Loucy (cell line): Measurements from ENCODE around the gene ZBTB20.

Experiments used
- H2AFZ ChIP-seq: fragments of 200-600 bp; sonication (generic); 2 replicates; pipeline ENCODE4 v1.6.0; 2016; ENCODE audit warnings: antibody characterized with exemption, mild to moderate bottlenecking, low read length, moderate library complexity
- H3F3A ChIP-seq: fragments of 200-600 bp; 2 replicates; pipeline ENCODE4 v1.6.0; 2016; ENCODE audit warnings: antibody characterized with exemption, low read depth, mild to moderate bottlenecking
- H3K27me3 ChIP-seq: fragments of 200-600 bp; sonication (generic); 2 replicates; pipeline ENCODE4 v1.6.1; 2014; ENCODE audit warnings: low read length, mild to moderate bottlenecking; ENCODE audit not compliant: insufficient read depth, poor library complexity, severe bottlenecking
- H3K36me3 ChIP-seq: fragments of 200-600 bp; sonication (generic); 2 replicates; pipeline ENCODE4 v1.6.1; 2016; ENCODE audit warnings: low read length; ENCODE audit not compliant: insufficient read depth
- H3K4me1 ChIP-seq: fragments of 200-600 bp; sonication (generic); 2 replicates; pipeline ENCODE4 v1.5.1; 2014; ENCODE audit warnings: low read length, mild to moderate bottlenecking; ENCODE audit not compliant: insufficient read depth, poor library complexity, severe bottlenecking
- H3K4me2 ChIP-seq: fragments of 200-600 bp; sonication (generic); 2 replicates; pipeline ENCODE4 v1.6.0; 2014; ENCODE audit warnings: antibody characterized with exemption, low read length, low read depth, mild to moderate bottlenecking; ENCODE audit not compliant: poor library complexity, severe bottlenecking
- H3K4me3 ChIP-seq: fragments of 200-600 bp; sonication (generic); 2 replicates; pipeline ENCODE4 v1.5.1; 2014; ENCODE audit warnings: low read length, mild to moderate bottlenecking, mixed read lengths; ENCODE audit not compliant: poor library complexity, severe bottlenecking
- H3K79me2 ChIP-seq: fragments of 200-600 bp; sonication (generic); 2 replicates; pipeline ENCODE4 v1.6.1; 2014; ENCODE audit warnings: low read length; ENCODE audit not compliant: insufficient read depth
- H3K9ac ChIP-seq: fragments of 200-600 bp; sonication (generic); 2 replicates; pipeline ENCODE4 v1.6.0; 2014; ENCODE audit warnings: mild to moderate bottlenecking, low read depth, low read length, moderate library complexity; ENCODE audit not compliant: poor library complexity, severe bottlenecking
- H3K9me2 ChIP-seq: fragments of 200-600 bp; sonication (generic); replicated peaks from 2 replicates; pipeline ENCODE4 v1.6.1; 2016; ENCODE audit warnings: low read depth, low read length, mixed read lengths
- H3K9me3 ChIP-seq: fragments of 200-600 bp; sonication (generic); 2 replicates; pipeline ENCODE4 v1.6.1; 2014; ENCODE audit warnings: mild to moderate bottlenecking, antibody characterized with exemption, low read length, low read depth; ENCODE audit not compliant: insufficient read depth
- H4K20me1 ChIP-seq: fragments of 200-600 bp; sonication (generic); 2 replicates; pipeline ENCODE4 v1.6.0; 2014; ENCODE audit warnings: antibody characterized with exemption, low read length, mild to moderate bottlenecking; ENCODE audit not compliant: insufficient read depth, poor library complexity, severe bottlenecking
- CTCF ChIP-seq: fragments of 200-600 bp; sonication (generic); conservative IDR thresholded peaks from 2 replicates; pipeline ENCODE4 v1.5.1; 2014; ENCODE audit warnings: mild to moderate bottlenecking, antibody characterized with exemption, low read length
- EZH2phosphoT487 ChIP-seq: fragments of 200-600 bp; IDR thresholded peaks from 2 replicates; pipeline ENCODE4 v1.6.1; 2018; ENCODE audit warnings: antibody characterized with exemption, mild to moderate bottlenecking, moderate library complexity, borderline replicate concordance

Gene ZBTB20

GRCh38 chr3:114441386-114441785, 705.7 kb downstream of the ZBTB20 start:
- no peak overlapping the region for H3K4me3 ChIP-seq
- no peaks in the 10 kb centered on the region for H3K9me3 ChIP-seq
- no peaks in the 10 kb centered on the region for H3K9me2 ChIP-seq
- H3K27me3 ChIP-seq: no peaks in the 10 kb centered on the region
- H3K4me2 ChIP-seq: no peak overlapping the region
- H3K79me2 ChIP-seq: no peaks in the 10 kb centered on the region
- no peaks in the 10 kb centered on the region for H4K20me1 ChIP-seq
- no peak overlapping the region for H2AFZ ChIP-seq
- no peak for TF ChIP-seq CTCF
- no peak for TF ChIP-seq EZH2phosphoT487
- peaks cover 6% of the 10 kb centered on the region for H3K4me1 ChIP-seq
- no peaks in the 10 kb centered on the region for H3F3A ChIP-seq
- H3K9ac ChIP-seq: no peak overlapping the region
- H3K36me3 ChIP-seq: no peaks in the 10 kb centered on the region

- H3K4me3 ChIP-seq: no peak overlapping the region
- H3F3A ChIP-seq: no peaks in the 10 kb centered on the region
- no peaks in the 10 kb centered on the region for H3K9me2 ChIP-seq
- H4K20me1 ChIP-seq: no peaks in the 10 kb centered on the region
- H3K9me3 ChIP-seq: no peaks in the 10 kb centered on the region
- no peak overlapping the region for H2AFZ ChIP-seq
- H3K79me2 ChIP-seq: no peaks in the 10 kb centered on the region
- H3K9ac ChIP-seq: no peak overlapping the region
- TF ChIP-seq EZH2phosphoT487 (no peak), CTCF (no peak)
- peaks cover 6% of the 10 kb centered on the region for H3K4me1 ChIP-seq
- H3K36me3 ChIP-seq: no peaks in the 10 kb centered on the region
- H3K4me2 ChIP-seq: no peak overlapping the region
- no peaks in the 10 kb centered on the region for H3K27me3 ChIP-seq
These were observed 706.4 kb downstream of the ZBTB20 start for GRCh38 chr3:114440700-114441099.

- Histone ChIP-seq H3K4me2 (no peak overlapping the region), H3K4me3 (no peak overlapping the region), H4K20me1 (no peaks in the 10 kb centered on the region), H3K27me3 (no peaks in the 10 kb centered on the region), H3K9ac (no peak overlapping the region), H3K4me1 (peaks cover 6% of the 10 kb centered on the region), H3K9me2 (no peaks in the 10 kb centered on the region), H3F3A (no peaks in the 10 kb centered on the region), H3K9me3 (no peaks in the 10 kb centered on the region), H2AFZ (no peak overlapping the region), H3K79me2 (no peaks in the 10 kb centered on the region), H3K36me3 (no peaks in the 10 kb centered on the region)
- TF ChIP-seq CTCF (no peak), EZH2phosphoT487 (no peak)
These were observed 707.8 kb downstream of the ZBTB20 start for GRCh38 chr3:114439284-114439683.
